ENCODE data around the gene KANSL1. TPM values are rescaled to one million over a fixed set of nuclear protein-coding genes. Genes with fewer than 3 reads are reported as not detected.
A peak's percentile ranks its signal among the peaks of the same experiment; 100 is the strongest.

KANSL1 gene
- polyA plus RNA-seq, 1 of the 3 experiments (the other 2 are of a cell fraction) = 10.0 TPM

GRCh38 chr17:46212634-46213435 lies 19.6 kb upstream of the KANSL1 start:
- Histone ChIP-seq H3K36me3 (replicated peaks in 1 of 2; ENCODE audit: control insufficient read depth in 1 of 2, insufficient read depth in 2 of 2, low read length in 1 of 2) (peaks cover 13 to 37% of the 10 kb centered on the region in 2 experiments), H3K27me3 (ENCODE audit: insufficient read depth) (no peaks in the 10 kb centered on the region), H3K4me1 (ENCODE audit: control insufficient read depth in 1 of 2, insufficient read depth in 2 of 2, low read depth in 1 of 2, low read length in 1 of 2) (no peaks in the 10 kb centered on the region), H3K9me2 (no peaks in the 10 kb centered on the region), H3K4me3 (ENCODE audit: low read depth in 2 of 2, low read length in 1 of 2) (peak overlapping the region in 1 of 2 experiments; percentile 16; a peak in 1 of 4 replicates), H3K9ac (no peak overlapping the region), H3F3A (replicated peaks; ENCODE audit: insufficient read depth) (peaks cover 16% of the 10 kb centered on the region), H3K79me2 (ENCODE audit: insufficient read depth) (peaks cover 62% of the 10 kb centered on the region), H4K20me1 (ENCODE audit: insufficient read depth) (peaks cover 10% of the 10 kb centered on the region; the same call in 1 of the 2 replicates), H3K27ac (ENCODE audit: low read depth in 2 of 2, low read length in 1 of 2) (no peak overlapping the region), H3K9me3 (no peaks in the 10 kb centered on the region), H3K4me2 (no peak overlapping the region), H2AFZ (ENCODE audit: low read depth) (no peak overlapping the region)
- TF ChIP-seq MXI1 (IDR thresholded peaks at IDR 0.05; ENCODE audit: low read depth, low read length) = no peak
- TF ChIP-seq PBX3 (IDR thresholded peaks at IDR 0.05) = no peak
- no peak for TF ChIP-seq FOXM1 (IDR thresholded peaks at IDR 0.05; ENCODE audit: low read depth)
- TF ChIP-seq RAD21 (IDR thresholded peaks at IDR 0.05; ENCODE audit: low read length) = peak; percentile 83
- peak; percentile 79 for TF ChIP-seq SMC3 (IDR thresholded peaks at IDR 0.05; ENCODE audit: low read depth, low read length)
- TF ChIP-seq CTCF (IDR thresholded peaks at IDR 0.05) = peak; percentile 98
- TF ChIP-seq MAX (IDR thresholded peaks at IDR 0.05; ENCODE audit: low read depth) = no peak
- ChIA-PET CTCF (interaction anchor here (0.6 to 8.9 kb wide), 38 partner anchors 12 to 694 kb away, joined by 3 to 104 read pairs (median 4); partner anchors contain the start of genes KANSL1 and STH), POLR2A (no interaction called here)
- 58% methylated on average over 11 of the region's 11 CpGs for WGBS (ENCODE audit: low lambda C conversion rate)
- DNase-seq = peak; percentile 77

- 94% methylated on average over 8 of the region's 8 CpGs for WGBS (ENCODE audit: low lambda C conversion rate)
- Histone ChIP-seq H3K4me1 (ENCODE audit: control insufficient read depth in 1 of 2, insufficient read depth in 2 of 2, low read depth in 1 of 2, low read length in 1 of 2) (no peaks in the 10 kb centered on the region), H3K36me3 (replicated peaks in 1 of 2; ENCODE audit: control insufficient read depth in 1 of 2, insufficient read depth in 2 of 2, low read length in 1 of 2) (peaks cover 6 to 53% of the 10 kb centered on the region in 2 experiments), H3F3A (replicated peaks; ENCODE audit: insufficient read depth) (peaks cover 4% of the 10 kb centered on the region), H3K27me3 (ENCODE audit: insufficient read depth) (no peaks in the 10 kb centered on the region), H3K79me2 (ENCODE audit: insufficient read depth) (peaks cover 92% of the 10 kb centered on the region), H3K9me3 (no peaks in the 10 kb centered on the region; the same call in 1 of the 2 replicates), H3K9me2 (no peaks in the 10 kb centered on the region), H3K4me2 (no peak overlapping the region), H3K27ac (ENCODE audit: low read depth in 2 of 2, low read length in 1 of 2) (no peak overlapping the region), H2AFZ (ENCODE audit: low read depth) (no peak overlapping the region), H3K4me3 (ENCODE audit: low read depth in 2 of 2, low read length in 1 of 2) (no peak overlapping the region), H4K20me1 (ENCODE audit: insufficient read depth) (peaks cover 13% of the 10 kb centered on the region; the same call in 1 of the 2 replicates), H3K9ac (no peak overlapping the region)
- ChIA-PET CTCF (interaction anchor here (0.6 to 8.9 kb wide), 5 partner anchors 8 to 208 kb away, joined by 3 to 104 read pairs (median 23); partner anchors contain the start of genes KANSL1 and STH), POLR2A (no interaction called here)
- no peak for TF ChIP-seq PBX3 (IDR thresholded peaks at IDR 0.05)
- no peak for TF ChIP-seq NRF1 (IDR thresholded peaks at IDR 0.05; ENCODE audit: low read depth, low read length)
- no peak for TF ChIP-seq REST (IDR thresholded peaks at IDR 0.05; ENCODE audit: low read depth, low read length)
- TF ChIP-seq RAD21 (IDR thresholded peaks at IDR 0.05; ENCODE audit: low read length) = no peak
- TF ChIP-seq EP300 (IDR thresholded peaks at IDR 0.05; ENCODE audit: borderline replicate concordance in 1 of 2, low read depth in 1 of 2, low read length in 1 of 2) = no peak
- no peak for TF ChIP-seq FOXJ3 (CRISPR knock-in tag; IDR thresholded peaks at IDR 0.05)
- no peak for TF ChIP-seq USF1 (IDR thresholded peaks at IDR 0.05; ENCODE audit: borderline replicate concordance, low read depth)
- TF ChIP-seq FOSL2 (IDR thresholded peaks at IDR 0.05; ENCODE audit: borderline replicate concordance, low read depth) = no peak
- no peak for TF ChIP-seq TEAD4 (IDR thresholded peaks at IDR 0.05; ENCODE audit: borderline replicate concordance, insufficient read depth)
- TF ChIP-seq MAX (IDR thresholded peaks at IDR 0.05; ENCODE audit: low read depth) = no peak
- no peak for TF ChIP-seq POLR2AphosphoS5 (IDR thresholded peaks at IDR 0.05; ENCODE audit: low read depth, low read length)
- DNase-seq = no peak
These were observed 15.8 kb upstream of the KANSL1 start for GRCh38 chr17:46208997-46209396.
